Measurements from ENCODE around the gene CD55.

Gene CD55

DNA sequence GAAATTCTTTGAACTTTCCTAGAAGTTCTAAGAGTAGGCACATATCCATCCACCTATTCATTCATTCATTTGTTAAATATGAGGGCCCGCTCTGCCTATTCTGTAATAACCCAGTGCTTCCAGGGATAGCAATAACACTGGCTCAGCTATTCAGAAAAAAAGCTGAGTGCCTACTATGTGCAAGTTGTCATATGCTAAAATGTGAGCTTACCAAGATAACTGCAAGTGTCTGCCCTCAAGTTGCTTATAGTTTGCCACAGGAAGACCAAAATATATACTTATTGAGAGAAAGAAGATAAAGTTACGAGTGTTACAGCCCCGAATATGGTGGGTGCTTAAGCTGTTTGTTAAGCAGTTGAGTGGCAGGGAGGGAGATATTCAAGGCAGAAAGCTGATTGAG lies 39.6 kb downstream of the CD55 start:
- CTCF ChIA-PET, result no interaction called here
- POLR2A ChIA-PET, result no interaction called here
- TF ChIP-seq, protein P1, sequence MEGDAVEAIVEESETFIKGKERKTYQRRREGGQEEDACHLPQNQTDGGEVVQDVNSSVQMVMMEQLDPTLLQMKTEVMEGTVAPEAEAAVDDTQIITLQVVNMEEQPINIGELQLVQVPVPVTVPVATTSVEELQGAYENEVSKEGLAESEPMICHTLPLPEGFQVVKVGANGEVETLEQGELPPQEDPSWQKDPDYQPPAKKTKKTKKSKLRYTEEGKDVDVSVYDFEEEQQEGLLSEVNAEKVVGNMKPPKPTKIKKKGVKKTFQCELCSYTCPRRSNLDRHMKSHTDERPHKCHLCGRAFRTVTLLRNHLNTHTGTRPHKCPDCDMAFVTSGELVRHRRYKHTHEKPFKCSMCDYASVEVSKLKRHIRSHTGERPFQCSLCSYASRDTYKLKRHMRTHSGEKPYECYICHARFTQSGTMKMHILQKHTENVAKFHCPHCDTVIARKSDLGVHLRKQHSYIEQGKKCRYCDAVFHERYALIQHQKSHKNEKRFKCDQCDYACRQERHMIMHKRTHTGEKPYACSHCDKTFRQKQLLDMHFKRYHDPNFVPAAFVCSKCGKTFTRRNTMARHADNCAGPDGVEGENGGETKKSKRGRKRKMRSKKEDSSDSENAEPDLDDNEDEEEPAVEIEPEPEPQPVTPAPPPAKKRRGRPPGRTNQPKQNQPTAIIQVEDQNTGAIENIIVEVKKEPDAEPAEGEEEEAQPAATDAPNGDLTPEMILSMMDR (IDR thresholded peaks at IDR 0.05; ENCODE audit: control extremely low read depth, extremely low read depth, low read depth, missing control alignments), result no peak
- DNase-seq (ENCODE audit: extremely low spot score), result no peak

DNA sequence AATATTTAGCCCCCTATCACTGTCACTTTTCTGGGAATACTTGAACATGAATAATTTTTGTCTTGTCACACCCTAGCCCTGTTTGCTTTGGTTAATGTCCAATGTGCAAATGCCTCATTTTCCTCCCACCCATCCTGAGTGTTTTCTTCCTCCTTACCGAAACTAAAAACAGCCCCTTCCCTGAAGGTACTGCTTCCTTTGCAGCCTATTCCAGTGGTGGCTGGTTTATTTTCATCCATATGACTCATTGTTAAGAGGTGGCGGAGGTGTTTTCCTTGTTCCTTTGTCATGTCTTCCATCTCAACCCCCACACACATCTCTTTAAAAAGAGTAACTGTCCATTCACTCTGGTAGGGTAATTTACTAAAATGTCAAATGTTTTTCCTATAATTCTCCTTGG lies 40.4 kb downstream of the CD55 start:
- ChIA-PET POLR2A (no interaction called here), CTCF (interaction anchor here (2.0 kb wide), 1 partner anchor 9 kb away, joined by 9 read pairs; no protein-coding TSS in a partner anchor)
- no peak for DNase-seq (ENCODE audit: extremely low spot score)
- TF ChIP-seq, protein P1 (IDR thresholded peaks at IDR 0.05; ENCODE audit: control extremely low read depth, extremely low read depth, low read depth, missing control alignments), result no peak

DNA sequence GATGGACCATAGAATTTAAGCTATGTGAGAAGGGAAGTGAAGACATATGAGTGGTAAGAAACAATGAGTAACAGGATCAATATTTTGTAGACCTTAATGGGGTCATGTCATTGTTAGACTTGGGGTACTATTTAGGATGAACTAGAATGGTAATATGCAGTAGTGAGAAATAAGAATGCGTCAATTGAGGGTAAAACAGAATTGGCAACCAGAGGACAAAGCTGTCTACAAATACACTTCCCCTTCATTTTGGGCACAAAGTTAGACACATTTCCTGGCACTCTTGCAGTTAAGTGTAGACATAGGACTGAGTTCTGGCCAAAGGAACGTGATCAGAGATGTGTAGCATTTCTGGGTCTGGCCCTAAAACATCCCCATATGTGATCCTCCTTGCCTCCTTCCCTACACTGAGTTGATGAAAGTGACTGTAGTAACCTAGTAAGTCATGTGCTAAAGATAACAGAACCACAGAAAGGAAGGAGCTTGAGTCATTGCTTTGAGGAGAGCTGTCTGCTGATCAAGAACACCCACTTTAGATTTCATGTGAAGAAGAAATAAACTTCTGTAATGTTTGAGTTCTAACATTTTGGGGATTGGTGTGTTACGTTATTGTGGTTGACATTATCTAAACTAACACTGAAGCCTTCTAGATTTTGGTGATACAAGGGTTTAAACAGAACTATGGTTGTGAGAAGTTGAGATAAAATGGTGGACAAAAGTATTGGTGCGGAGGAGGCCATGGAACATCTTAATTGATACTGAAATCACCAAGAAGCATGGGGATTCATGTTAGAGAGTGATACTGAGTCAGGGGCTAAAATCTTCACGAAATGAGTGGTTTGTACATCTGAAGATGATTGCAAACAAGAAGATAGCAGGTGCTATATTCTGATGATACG lies 41.7 kb downstream of the CD55 start:
- DNase-seq (ENCODE audit: extremely low spot score), result no peak
- TF ChIP-seq, protein P1 (IDR thresholded peaks at IDR 0.05; ENCODE audit: control extremely low read depth, extremely low read depth, low read depth, missing control alignments), result no peak
- CTCF ChIA-PET, result interaction anchor here (2.0 kb wide), 1 partner anchor 10 kb away, joined by 9 read pairs; no protein-coding TSS in a partner anchor
- POLR2A ChIA-PET, result no interaction called here

DNA sequence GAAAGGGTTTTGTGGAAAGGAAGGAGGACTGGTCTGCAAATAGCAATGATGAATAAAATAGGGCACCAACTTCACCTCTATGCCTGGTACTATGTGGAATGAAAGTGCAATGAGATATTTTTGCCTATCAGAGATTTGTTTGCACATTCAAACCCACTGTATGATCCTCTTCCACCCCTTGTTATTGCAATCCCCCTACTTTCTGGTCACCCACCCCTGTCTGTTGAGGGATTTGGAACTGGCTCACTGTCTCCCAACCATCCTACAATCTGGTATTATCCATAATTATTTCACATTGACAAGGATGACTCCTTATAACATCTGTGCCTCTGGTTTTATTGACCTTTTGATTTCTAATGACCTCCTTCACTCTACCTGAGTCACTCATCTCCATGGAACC lies 42.4 kb downstream of the CD55 start:
- DNase-seq (ENCODE audit: extremely low spot score), result no peak
- ChIA-PET POLR2A (no interaction called here), CTCF (interaction anchor here (2.0 kb wide), 1 partner anchor 11 kb away, joined by 9 read pairs; no protein-coding TSS in a partner anchor)
- TF ChIP-seq, protein P1 (IDR thresholded peaks at IDR 0.05; ENCODE audit: control extremely low read depth, extremely low read depth, low read depth, missing control alignments), result no peak

DNA sequence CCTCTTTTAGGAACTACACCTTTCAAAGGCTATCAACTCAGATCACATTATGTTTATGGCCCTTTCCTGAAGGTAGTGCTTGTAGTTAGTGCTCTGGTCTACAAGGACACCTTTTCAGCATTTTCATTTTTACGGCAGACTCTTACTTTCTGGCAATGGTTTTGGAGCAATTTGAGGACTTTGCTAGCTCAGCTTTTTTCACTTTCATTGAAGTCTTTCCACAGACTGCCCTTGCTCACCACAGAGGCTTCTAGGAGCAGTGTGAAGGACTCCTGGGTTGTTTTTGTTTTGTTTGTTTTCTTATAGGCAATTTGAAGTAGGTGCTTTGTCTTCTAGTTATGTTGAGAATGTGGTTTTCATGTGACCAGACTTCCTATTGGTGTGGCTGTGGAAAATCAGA lies 43.1 kb downstream of the CD55 start:
- POLR2A ChIA-PET, result no interaction called here
- TF ChIP-seq, protein P1 (IDR thresholded peaks at IDR 0.05; ENCODE audit: control extremely low read depth, extremely low read depth, low read depth, missing control alignments), result no peak
- CTCF ChIA-PET, result no interaction called here
- DNase-seq (ENCODE audit: extremely low spot score), result no peak

DNA sequence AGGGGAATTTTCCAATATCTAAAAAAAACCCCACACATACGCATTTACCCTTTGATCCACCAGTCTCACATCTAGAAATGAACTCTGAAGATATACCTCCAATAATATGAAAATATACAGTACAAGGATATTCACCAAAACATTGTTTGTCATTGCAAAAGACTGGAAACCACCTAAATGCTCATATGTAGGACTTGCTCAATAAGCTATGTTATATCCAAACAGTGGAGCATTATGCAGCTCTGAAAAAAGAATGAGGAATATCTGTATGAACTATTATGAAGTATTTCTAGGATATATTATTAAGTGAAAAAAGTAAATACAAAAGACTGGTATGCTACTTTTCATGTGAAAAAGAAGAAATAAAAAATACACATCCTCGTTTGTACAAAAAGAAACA lies 43.6 kb downstream of the CD55 start:
- DNase-seq (ENCODE audit: extremely low spot score), result no peak
- CTCF ChIA-PET, result no interaction called here
- POLR2A ChIA-PET, result no interaction called here
- TF ChIP-seq, protein P1 (IDR thresholded peaks at IDR 0.05; ENCODE audit: control extremely low read depth, extremely low read depth, low read depth, missing control alignments), result no peak
